ENCODE data around the gene SCAPER.

- TF ChIP-seq CTCF (IDR thresholded peaks at IDR 0.05) (no peak), EP300 (IDR thresholded peaks at IDR 0.05) (no peak), POLR2A (IDR thresholded peaks at IDR 0.05) (no peak), POLR2AphosphoS5 (IDR thresholded peaks at IDR 0.05) (no peak)
These were observed 558.3 kb downstream of the SCAPER start for GRCh38 chr15:76346669-76347481.
